AG04450 (cell line): Measurements from ENCODE around the gene TMEM87B. TPM values are rescaled to one million over a fixed set of nuclear protein-coding genes. Genes with fewer than 3 reads are reported as not detected.

Experiments
- CTCF ChIA-PET: fragments of 300-600, 350-600 bp; formaldehyde crosslinking; extraction: SDS; loops from one replicate; lab custom pipeline; 2022; ENCODE audit warnings: antibody characterized with exemption, inconsistent platforms; lab: Charles Lee
- POLR2A ChIA-PET: fragments of 350-600 bp; formaldehyde crosslinking; extraction: SDS; loops from one replicate; lab custom pipeline; 2021; ENCODE audit warnings: antibody characterized with exemption, inconsistent platforms; lab: Yijun Ruan, JAX
- DNase-seq: peaks from one replicate; pipeline ENCODE4 v3.0.0-alpha.2; 2011; ENCODE audit warnings: low read depth, low spot score
- H3K27ac ChIP-seq: one replicate; pipeline ENCODE4 v1.5.1; 2012; ENCODE audit warnings: low read depth, low read length, control low read depth
- H3K27me3 ChIP-seq: one replicate; pipeline ENCODE4 v1.6.0; 2012; ENCODE audit warnings: low read length; ENCODE audit not compliant: control insufficient read depth, insufficient read depth
- H3K4me3 ChIP-seq: 2 replicates; pipeline ENCODE4 v1.5.1; 2011; ENCODE audit warnings: mild to moderate bottlenecking, low read depth, low read length, control low read depth
- H3K9me3 ChIP-seq: 2 replicates; pipeline ENCODE4 v1.5.1; 2012; ENCODE audit warnings: low read length; ENCODE audit not compliant: control insufficient read depth, insufficient read depth
- polyA plus RNA-seq: library from polyadenylated mRNA; depleted of rRNA; stranded (reverse); fragments of >200 nt; gene quantifications from 2 replicates; pipeline ENCODE4 v1.2.3, GENCODE V29; 2011
- TF ChIP-seq, protein P1 (sequence below): IDR thresholded peaks from 2 replicates; pipeline ENCODE4 v1.5.1; 2011; ENCODE audit warnings: low read depth, low read length, control low read depth, inconsistent platforms

TMEM87B gene
- polyA plus RNA-seq, 1 experiment = 24.5 TPM

DNA sequence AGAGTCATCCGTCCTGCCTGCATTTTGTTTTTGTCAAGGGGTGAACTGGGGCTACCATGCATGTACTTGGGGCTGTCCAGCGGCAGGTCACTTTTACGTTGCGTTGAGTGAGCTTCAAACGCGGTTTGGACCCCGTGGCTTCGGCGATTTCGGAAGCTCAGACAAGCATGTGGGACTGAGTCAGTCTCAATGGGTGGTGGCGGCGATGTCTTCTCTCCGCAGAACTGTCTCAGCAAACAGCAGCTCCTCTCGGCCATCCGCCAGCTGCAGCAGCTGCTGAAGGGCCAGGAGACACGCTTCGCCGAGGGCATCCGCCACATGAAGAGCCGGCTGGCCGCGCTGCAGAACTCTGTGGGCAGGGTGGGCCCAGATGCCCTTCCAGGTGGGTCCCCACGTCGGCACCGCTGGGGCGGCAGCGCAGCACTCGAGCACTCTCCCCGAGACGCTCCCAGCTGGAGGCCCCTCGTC, 104.4 kb downstream of the TMEM87B start:
- Histone ChIP-seq H3K4me3 (no peak overlapping the region), H3K27me3 (no peaks in the 10 kb centered on the region), H3K9me3 (peaks cover 4% of the 10 kb centered on the region; the same call in 1 of the 2 replicates), H3K27ac (no peak overlapping the region)
- ChIA-PET POLR2A (no interaction called here), CTCF (no interaction called here)
- TF ChIP-seq, protein P1, sequence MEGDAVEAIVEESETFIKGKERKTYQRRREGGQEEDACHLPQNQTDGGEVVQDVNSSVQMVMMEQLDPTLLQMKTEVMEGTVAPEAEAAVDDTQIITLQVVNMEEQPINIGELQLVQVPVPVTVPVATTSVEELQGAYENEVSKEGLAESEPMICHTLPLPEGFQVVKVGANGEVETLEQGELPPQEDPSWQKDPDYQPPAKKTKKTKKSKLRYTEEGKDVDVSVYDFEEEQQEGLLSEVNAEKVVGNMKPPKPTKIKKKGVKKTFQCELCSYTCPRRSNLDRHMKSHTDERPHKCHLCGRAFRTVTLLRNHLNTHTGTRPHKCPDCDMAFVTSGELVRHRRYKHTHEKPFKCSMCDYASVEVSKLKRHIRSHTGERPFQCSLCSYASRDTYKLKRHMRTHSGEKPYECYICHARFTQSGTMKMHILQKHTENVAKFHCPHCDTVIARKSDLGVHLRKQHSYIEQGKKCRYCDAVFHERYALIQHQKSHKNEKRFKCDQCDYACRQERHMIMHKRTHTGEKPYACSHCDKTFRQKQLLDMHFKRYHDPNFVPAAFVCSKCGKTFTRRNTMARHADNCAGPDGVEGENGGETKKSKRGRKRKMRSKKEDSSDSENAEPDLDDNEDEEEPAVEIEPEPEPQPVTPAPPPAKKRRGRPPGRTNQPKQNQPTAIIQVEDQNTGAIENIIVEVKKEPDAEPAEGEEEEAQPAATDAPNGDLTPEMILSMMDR = no peak
- no peak for DNase-seq

DNA sequence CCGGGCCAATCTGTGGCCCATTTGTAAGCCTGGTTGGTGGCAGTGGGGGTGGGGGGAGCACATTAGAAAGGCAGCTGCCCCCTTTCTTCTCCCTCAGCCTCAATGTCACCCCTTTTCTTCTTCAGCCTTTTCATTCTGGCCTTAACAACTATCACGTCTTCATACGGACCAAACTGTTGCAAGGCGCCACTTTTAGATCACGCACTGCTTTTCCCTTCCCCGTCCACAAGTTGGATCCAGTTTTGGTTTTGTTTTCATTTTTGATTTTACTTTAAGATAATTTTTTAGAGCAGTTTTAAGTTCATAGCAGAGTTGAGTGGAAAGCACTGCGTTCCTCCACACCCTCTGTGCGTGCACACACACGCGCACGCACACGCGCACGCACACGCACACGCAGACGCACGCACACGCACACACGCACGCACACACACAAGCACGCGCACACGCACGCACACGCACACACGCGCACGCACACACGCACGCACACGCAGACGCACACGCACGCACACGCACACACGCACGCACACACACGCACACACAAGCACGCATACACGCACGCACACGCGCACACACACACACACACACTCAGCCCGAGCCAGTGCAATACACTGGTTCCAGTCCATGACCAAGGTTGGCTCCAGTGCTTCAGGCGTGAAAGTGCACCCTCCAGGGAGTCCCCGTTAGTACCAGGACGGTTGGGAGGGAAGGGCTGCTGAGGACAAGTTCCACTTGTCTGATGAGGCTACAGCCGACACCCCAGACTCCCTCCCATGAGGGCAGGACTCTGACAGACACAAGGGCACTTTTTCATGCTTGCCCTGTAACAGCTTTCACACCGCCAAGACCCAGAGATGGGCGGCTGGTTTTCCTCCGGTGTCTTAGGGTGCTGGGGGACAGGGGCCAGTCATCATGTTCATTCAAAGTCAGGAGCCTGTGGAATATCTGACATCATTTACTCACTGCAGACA, 105.5 kb downstream of the TMEM87B start:
- TF ChIP-seq, protein P1 = no peak
- POLR2A ChIA-PET = no interaction called here

DNA sequence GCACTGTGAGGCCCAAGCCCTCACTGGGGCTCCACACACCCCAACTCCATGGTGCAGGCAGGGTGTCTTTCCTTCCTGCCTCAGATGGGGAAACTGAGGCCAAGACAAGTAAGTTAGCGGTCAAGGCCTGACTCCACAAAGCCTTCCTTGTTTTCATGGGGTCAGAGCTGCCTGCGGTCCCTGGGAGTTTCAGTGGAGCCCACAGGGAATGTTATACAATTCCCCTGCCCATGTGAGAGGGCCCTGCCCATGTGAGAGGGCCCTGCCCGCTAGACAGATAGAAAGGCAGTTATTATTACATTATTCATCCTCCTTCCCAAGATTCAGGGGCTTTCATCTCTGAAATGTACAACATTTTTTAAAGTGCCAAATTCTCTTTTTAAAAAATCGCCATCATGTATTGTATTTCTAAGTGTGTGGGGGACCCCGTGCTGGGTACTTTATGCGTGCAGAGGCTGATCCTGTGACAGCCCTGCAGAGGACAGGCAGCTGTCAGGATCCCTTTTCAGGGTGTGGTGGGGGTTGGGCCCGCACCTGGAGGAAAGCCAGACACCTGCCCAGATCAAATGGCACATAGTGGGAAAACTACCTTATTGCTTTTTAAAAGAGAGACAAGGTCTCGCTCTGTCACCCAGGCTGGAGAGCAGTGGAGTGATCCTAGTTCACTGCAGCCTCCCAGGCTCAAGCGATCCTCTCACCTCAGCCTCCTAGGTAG, 106.5 kb downstream of the TMEM87B start:
- Histone ChIP-seq H3K4me3 (no peak overlapping the region), H3K27me3 (no peaks in the 10 kb centered on the region), H3K9me3 (peaks cover 4% of the 10 kb centered on the region; the same call in 1 of the 2 replicates), H3K27ac (no peak overlapping the region)
- ChIA-PET CTCF (interaction anchor here (0.7 kb wide), 1 partner anchor 112 kb away, joined by 3 read pairs; no protein-coding TSS in a partner anchor), POLR2A (no interaction called here)
- TF ChIP-seq, protein P1 = no peak
- no peak for DNase-seq

More for the DNA sequence above, 105.5 kb downstream of the TMEM87B start:
- CTCF ChIA-PET = no interaction called here
- DNase-seq = no peak
- Histone ChIP-seq H3K27me3 (no peaks in the 10 kb centered on the region), H3K9me3 (peaks cover 4% of the 10 kb centered on the region; the same call in 1 of the 2 replicates), H3K4me3 (no peak overlapping the region), H3K27ac (peak overlapping the region; percentile 21)

DNA sequence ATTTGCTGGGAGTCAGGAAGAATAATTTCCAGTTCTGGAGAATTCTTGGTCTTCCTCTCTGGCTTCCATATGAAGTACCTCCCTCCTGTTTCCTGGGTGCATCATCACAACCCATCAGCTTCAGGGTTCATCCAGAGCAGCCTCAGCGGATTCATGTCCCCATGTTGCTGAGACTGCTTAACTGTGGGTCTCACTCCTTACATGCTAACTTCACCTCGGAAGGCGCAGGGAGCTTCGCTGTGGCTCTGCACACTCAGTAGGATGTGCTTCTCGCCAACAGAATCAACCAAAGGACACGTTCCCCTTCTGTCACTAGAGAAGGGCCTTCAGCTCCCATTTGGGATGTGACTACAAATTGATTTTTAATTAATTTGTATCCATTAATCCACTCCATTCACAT, 107.3 kb downstream of the TMEM87B start:
- Histone ChIP-seq H3K27me3 (no peaks in the 10 kb centered on the region), H3K9me3 (peaks cover 4% of the 10 kb centered on the region; the same call in 1 of the 2 replicates), H3K27ac (no peak overlapping the region), H3K4me3 (no peak overlapping the region)
- DNase-seq = no peak
- ChIA-PET POLR2A (no interaction called here), CTCF (interaction anchor here (0.7 kb wide), 1 partner anchor 111 kb away, joined by 3 read pairs; no protein-coding TSS in a partner anchor)
- TF ChIP-seq, protein P1 = no peak
